GM12878 (cell line): Measurements from ENCODE around the gene PLEK2. TPM values are rescaled to one million over a fixed set of nuclear protein-coding genes. Genes with fewer than 3 reads are reported as not detected.
A peak's percentile ranks its signal among the peaks of the same experiment; 100 is the strongest.

ENCODE experiments used
- ATAC-seq: fragments of 200-7000 bp; cut with Tn5 transposase; 3 replicates; pipeline ENCODE4 v1.9.1; 2020; ENCODE audit warnings: mild to moderate bottlenecking, moderate library complexity
- BruUV-seq: library from RNA; stranded (reverse); fragments of 400-500 nt; replicated peaks from 2 replicates; lab custom pipeline; 2021; lab: Mats Ljungman, UMichigan
- CTCF ChIA-PET: fragments of 300-600 bp; sonication (Branson Sonifier 250); formaldehyde crosslinking; extraction: SDS; loops from one replicate; lab custom pipeline; 2021; ENCODE audit warnings: inconsistent platforms; lab: Yijun Ruan, JAX
- POLR2A ChIA-PET: fragments of 350-600 bp; formaldehyde crosslinking; extraction: SDS; loops from one replicate; lab custom pipeline; 2021; ENCODE audit warnings: inconsistent platforms; lab: Charles Lee
- RAD21 ChIA-PET: fragments of 300-600 bp; sonication (Branson Sonifier 250); formaldehyde crosslinking; loops from one replicate; lab custom pipeline; 2023; ENCODE audit warnings: antibody characterized with exemption; ENCODE audit not compliant: unreplicated experiment; lab: Charles Lee
- SMC1A ChIA-PET: fragments of 300-600 bp; sonication (Branson Sonifier 250); formaldehyde crosslinking; loops from one replicate; lab custom pipeline; 2023; ENCODE audit not compliant: unreplicated experiment, uncharacterized antibody; lab: Charles Lee
- DNase-seq: peaks from one replicate; pipeline ENCODE4 v3.0.0-alpha.2; 2011; ENCODE audit warnings: low read depth, low spot score
- FAIRE-seq: peaks from 3 replicates; lab custom pipeline; 2011; peaks lifted over from hg19 to GRCh38; lab: Jason Lieb, UNC
- H2AFZ ChIP-seq: 2 replicates; pipeline ENCODE4 v1.6.0; 2011; ENCODE audit warnings: low read depth, low read length, control low read depth; ENCODE audit not compliant: control insufficient read depth
- H3K27ac ChIP-seq: 2 replicates; pipeline ENCODE4 v1.5.1; 2011; ENCODE audit warnings: control low read depth; ENCODE audit not compliant: control insufficient read depth, insufficient read depth
- H3K27me3 ChIP-seq, 2 experiments: replicated peaks in 1 of 2; 2 replicates each; pipeline versions ENCODE4 v1.6.0 to v1.6.1; 2011; ENCODE audit warnings: low read length in 1 of 2; ENCODE audit not compliant: control insufficient read depth in 2 of 2, insufficient read depth in 2 of 2
- H3K36me3 ChIP-seq, 2 experiments: 2 replicates each; pipeline ENCODE4 v1.5.1; 2011; ENCODE audit warnings: low read length in 1 of 2; ENCODE audit not compliant: control insufficient read depth in 2 of 2, insufficient read depth in 2 of 2
- H3K4me1 ChIP-seq: 2 replicates; pipeline ENCODE4 v1.6.1; 2011; ENCODE audit warnings: mild to moderate bottlenecking, low read length, moderate library complexity, mixed read lengths; ENCODE audit not compliant: control insufficient read depth, insufficient read depth
- H3K4me2 ChIP-seq: 2 replicates; pipeline ENCODE4 v1.6.0; 2011; ENCODE audit warnings: control low read depth; ENCODE audit not compliant: control insufficient read depth, insufficient read depth
- H3K4me3 ChIP-seq: fragments of 200-600 bp; sonication (generic); 2 replicates; pipeline ENCODE4 v1.5.1; 2016
- H3K79me2 ChIP-seq: 2 replicates; pipeline ENCODE4 v1.6.0; 2011; ENCODE audit warnings: low read length; ENCODE audit not compliant: control insufficient read depth, insufficient read depth
- H3K9ac ChIP-seq: 2 replicates; pipeline ENCODE4 v1.8.0; 2011; ENCODE audit warnings: low read length, control low read depth, mixed read lengths; ENCODE audit not compliant: control insufficient read depth, insufficient read depth
- H3K9me3 ChIP-seq: replicated peaks from 3 replicates; pipeline ENCODE4 v1.5.1; 2011; ENCODE audit warnings: mild to moderate bottlenecking, low read length; ENCODE audit not compliant: control insufficient read depth, insufficient read depth
- H4K20me1 ChIP-seq: 2 replicates; pipeline ENCODE4 v1.6.0; 2011; ENCODE audit not compliant: control insufficient read depth, insufficient read depth
- GATAD2B ChIP-seq: fragments of 450-650 bp; conservative IDR thresholded peaks from 2 replicates; pipeline ENCODE4 v1.6.1; 2017; ENCODE audit warnings: low read depth, mild to moderate bottlenecking, moderate library complexity
- NFIC ChIP-seq: IDR thresholded peaks from 2 replicates; pipeline ENCODE4 v1.6.1; 2012; ENCODE audit warnings: low read depth, mild to moderate bottlenecking, inconsistent platforms, low read length, moderate library complexity
- POLR2A ChIP-seq: IDR thresholded peaks from 2 replicates; pipeline ENCODE4 v1.6.1; 2011; ENCODE audit warnings: low read depth, mild to moderate bottlenecking, low read length
- ZNF592 ChIP-seq: fragments of 450-650 bp; IDR thresholded peaks from 2 replicates; pipeline ENCODE4 v1.6.1; 2017; ENCODE audit warnings: mild to moderate bottlenecking, moderate library complexity
- WGBS: methylation state at CpG from one replicate; pipeline ENCODE4 v1.1.6; 2016; ENCODE audit warnings: low lambda C conversion rate; ENCODE audit not compliant: insufficient replicate concordance, insufficient coverage; ENCODE audit errors: missing lambda C conversion rate; 5-methylcytosine and 5-hydroxymethylcytosine counted together
- in situ Hi-C: fragments of 300-500 bp; cut with MboI; formaldehyde crosslinking; loops from 9 replicates; pipeline ENCODE4 v1.14.3; 2018; ENCODE audit warnings: mixed read lengths
- intact Hi-C: fragments of 100-400 bp; cut with micrococcal nuclease; formaldehyde crosslinking; loops from one replicate; pipeline ENCODE4 v1.14.2; 2022; ENCODE audit not compliant: unreplicated experiment
- polyA plus RNA-seq, 11 experiments: library from polyadenylated mRNA; depleted of rRNA in 4 of 11; unstranded in 6 of 11; stranded (reverse) in 5 of 11; fragments of >200 nt; fragmentation: Nextera tagmentation in 4 of 11; fragmentation: Illumina TruSeq in 1 of 11; extraction: Ambion mirVana in 4 of 11; extraction: Trizol in 1 of 11; gene quantifications; 1 replicate in 1 of 11; 2 replicates in 10 of 11; pipeline versions ENCODE4 v1.2.1 to v1.2.3, GENCODE V29; 2011 to 2016; ENCODE audit warnings: inconsistent platforms in 2 of 11, missing spikeins in 2 of 11, low read depth in 1 of 11
- total RNA-seq, 4 experiments: library from RNA; depleted of rRNA in 3 of 4; stranded (reverse); fragments of >200 nt in 3 of 4; fragmentation: Illumina TruSeq in 1 of 4; extraction: Trizol in 1 of 4; gene quantifications; 2 replicates each; pipeline versions ENCODE4 v1.2.1 to v1.2.3, GENCODE V29; 2013 to 2021
- TF ChIP-seq, protein P1 (sequence below): IDR thresholded peaks from 2 replicates; pipeline ENCODE4 v1.6.1; 2012; ENCODE audit warnings: low read depth, low read length, improper control_type of control experiment
- TF ChIP-seq, protein P2 (sequence below): IDR thresholded peaks from 2 replicates; pipeline ENCODE4 v1.6.1; 2012; ENCODE audit warnings: improper control_type of control experiment, low read depth, low read length; ENCODE audit not compliant: insufficient replicate concordance

Gene PLEK2
- total and polyA plus RNA-seq, 10 of the 15 experiments (the other 5 are each of a cell fraction or from before 2014, with no cell fraction given): 0.08 to 0.20 TPM; not detected in 8

DNA sequence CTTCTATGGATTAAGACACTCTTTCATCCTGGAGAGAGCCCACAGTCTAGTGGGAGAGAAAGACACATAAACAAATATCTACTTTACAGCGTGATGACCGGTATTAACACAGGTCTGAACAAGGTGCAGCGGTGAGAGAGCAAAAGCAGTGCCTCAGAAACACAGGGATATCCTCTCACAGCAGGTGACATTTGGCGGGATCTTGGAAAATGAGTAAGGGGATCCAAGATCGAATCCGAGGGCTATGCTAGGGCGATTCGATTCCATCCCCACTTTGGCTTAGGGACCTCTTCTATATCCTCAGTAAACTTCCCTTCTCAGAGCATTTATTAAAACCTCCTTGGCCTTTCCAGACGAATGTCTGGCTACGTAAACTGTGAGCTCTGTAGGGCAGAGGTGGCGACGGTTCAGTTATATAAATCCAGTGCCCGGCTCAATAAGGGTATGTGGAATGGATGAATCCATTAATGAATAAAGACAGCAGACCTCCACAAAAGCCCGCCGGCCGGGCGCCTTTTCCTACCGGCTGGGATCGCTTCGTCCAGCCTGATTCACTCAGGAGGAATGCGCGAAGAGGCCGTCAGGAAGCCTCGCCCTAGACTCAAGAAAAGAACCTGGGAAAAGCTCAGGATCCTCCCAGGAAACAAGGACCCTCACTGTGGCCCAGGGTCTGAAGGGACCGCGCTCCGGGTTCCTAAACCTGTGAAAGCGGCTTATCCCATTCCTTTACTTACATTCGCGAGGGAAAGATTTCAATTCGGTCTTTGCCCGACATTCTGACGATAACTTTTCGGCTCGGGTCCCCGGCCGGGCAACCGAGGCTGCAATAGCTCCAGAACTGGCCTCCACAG, 52.8 kb downstream of the PLEK2 start:
- intact Hi-C loops: no loop called here
- ChIA-PET CTCF (interaction anchor here (0.6 to 2.0 kb wide), 33 partner anchors 8 to 1000 kb away, joined by 3 to 16 read pairs (median 4); partner anchors contain the start of genes ARG2 and RDH11), POLR2A (interaction anchor here (0.6 to 1.5 kb wide), 4 partner anchors 8 to 853 kb away, joined by 3 to 8 read pairs (median 4); no protein-coding TSS in a partner anchor), RAD21 (interaction anchor here (0.7 to 1.5 kb wide), 10 partner anchors 18 to 862 kb away, joined by 3 to 4 read pairs (median 3); partner anchors contain the start of genes GPHN and PIGH), SMC1A (interaction anchor here (0.7 to 1.5 kb wide), 9 partner anchors 8 to 1983 kb away, joined by 3 to 5 read pairs (median 4); no protein-coding TSS in a partner anchor)
- no peaks in the 10 kb centered on the region for H4K20me1 ChIP-seq
- H3K4me1 ChIP-seq: peaks cover 4% of the 10 kb centered on the region; the same call in 1 of the 2 replicates
- H3K36me3 ChIP-seq: no peaks in the 10 kb centered on the region
- H3K4me3 ChIP-seq: peak overlapping the region; percentile 91
- H3K27ac ChIP-seq: peak overlapping the region; percentile 16
- in situ Hi-C loops: loop anchor here (10.0 kb wide), 1 partner anchor 854 kb away; the partner anchor contains the start of gene GPHN
- no peak for FAIRE-seq
- peak overlapping the region; percentile 63 for H3K9ac ChIP-seq
- 3% methylated on average over 38 of the region's 38 CpGs for WGBS
- no peak for ATAC-seq
- no peaks in the 10 kb centered on the region for H3K27me3 ChIP-seq
- H3K9me3 ChIP-seq: no peaks in the 10 kb centered on the region
- peak overlapping the region; percentile 74 for H3K4me2 ChIP-seq
- BruUV-seq: TSS peak; percentile 70
- H2AFZ ChIP-seq: peak overlapping the region; percentile 54
- H3K79me2 ChIP-seq: peaks cover 68% of the 10 kb centered on the region
- no peak for DNase-seq
- TF ChIP-seq, protein P1, sequence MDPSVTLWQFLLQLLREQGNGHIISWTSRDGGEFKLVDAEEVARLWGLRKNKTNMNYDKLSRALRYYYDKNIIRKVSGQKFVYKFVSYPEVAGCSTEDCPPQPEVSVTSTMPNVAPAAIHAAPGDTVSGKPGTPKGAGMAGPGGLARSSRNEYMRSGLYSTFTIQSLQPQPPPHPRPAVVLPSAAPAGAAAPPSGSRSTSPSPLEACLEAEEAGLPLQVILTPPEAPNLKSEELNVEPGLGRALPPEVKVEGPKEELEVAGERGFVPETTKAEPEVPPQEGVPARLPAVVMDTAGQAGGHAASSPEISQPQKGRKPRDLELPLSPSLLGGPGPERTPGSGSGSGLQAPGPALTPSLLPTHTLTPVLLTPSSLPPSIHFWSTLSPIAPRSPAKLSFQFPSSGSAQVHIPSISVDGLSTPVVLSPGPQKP: no peak
- TF ChIP-seq POLR2A (peak; percentile 34; the same call in 1 of the 2 replicates), GATAD2B (no peak), NFIC (0 out of 2 replicates have a peak, but pooled peaks have one; percentile 13), ZNF592 (no peak)
- TF ChIP-seq, protein P2, sequence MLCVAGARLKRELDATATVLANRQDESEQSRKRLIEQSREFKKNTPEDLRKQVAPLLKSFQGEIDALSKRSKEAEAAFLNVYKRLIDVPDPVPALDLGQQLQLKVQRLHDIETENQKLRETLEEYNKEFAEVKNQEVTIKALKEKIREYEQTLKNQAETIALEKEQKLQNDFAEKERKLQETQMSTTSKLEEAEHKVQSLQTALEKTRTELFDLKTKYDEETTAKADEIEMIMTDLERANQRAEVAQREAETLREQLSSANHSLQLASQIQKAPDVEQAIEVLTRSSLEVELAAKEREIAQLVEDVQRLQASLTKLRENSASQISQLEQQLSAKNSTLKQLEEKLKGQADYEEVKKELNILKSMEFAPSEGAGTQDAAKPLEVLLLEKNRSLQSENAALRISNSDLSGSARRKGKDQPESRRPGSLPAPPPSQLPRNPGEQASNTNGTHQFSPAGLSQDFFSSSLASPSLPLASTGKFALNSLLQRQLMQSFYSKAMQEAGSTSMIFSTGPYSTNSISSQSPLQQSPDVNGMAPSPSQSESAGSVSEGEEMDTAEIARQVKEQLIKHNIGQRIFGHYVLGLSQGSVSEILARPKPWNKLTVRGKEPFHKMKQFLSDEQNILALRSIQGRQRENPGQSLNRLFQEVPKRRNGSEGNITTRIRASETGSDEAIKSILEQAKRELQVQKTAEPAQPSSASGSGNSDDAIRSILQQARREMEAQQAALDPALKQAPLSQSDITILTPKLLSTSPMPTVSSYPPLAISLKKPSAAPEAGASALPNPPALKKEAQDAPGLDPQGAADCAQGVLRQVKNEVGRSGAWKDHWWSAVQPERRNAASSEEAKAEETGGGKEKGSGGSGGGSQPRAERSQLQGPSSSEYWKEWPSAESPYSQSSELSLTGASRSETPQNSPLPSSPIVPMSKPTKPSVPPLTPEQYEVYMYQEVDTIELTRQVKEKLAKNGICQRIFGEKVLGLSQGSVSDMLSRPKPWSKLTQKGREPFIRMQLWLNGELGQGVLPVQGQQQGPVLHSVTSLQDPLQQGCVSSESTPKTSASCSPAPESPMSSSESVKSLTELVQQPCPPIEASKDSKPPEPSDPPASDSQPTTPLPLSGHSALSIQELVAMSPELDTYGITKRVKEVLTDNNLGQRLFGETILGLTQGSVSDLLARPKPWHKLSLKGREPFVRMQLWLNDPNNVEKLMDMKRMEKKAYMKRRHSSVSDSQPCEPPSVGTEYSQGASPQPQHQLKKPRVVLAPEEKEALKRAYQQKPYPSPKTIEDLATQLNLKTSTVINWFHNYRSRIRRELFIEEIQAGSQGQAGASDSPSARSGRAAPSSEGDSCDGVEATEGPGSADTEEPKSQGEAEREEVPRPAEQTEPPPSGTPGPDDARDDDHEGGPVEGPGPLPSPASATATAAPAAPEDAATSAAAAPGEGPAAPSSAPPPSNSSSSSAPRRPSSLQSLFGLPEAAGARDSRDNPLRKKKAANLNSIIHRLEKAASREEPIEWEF: peak; percentile 38
